Measurements from ENCODE around the gene LANCL3.

LANCL3 gene

DNA sequence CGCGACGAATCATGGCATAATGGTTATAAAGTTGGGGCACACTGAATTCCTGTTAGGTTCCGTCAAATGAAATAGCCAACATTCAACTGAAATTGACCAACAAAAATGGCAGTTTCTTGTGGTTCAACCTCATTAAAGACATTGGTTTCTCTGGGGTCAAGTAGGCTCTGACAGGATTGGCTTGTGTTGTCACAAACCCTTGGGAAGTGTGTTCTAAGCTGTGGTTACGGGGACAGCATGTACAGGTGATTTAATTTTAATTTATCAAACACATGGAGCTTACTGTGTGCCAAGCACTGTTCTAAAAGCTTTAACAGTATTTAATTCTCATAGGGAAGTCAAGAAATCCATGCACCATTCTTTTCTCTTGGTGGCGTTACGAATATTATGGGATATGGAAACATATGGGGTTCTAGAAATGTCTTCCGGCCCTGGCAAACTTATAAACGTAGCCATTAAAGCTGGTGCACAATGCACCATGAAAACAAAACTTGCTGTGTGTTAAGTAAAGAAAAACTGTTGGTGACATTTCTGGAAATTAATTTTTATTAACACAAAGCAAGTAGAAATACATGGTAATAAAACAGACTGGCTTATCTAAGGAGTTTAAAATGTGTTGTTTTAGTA lies 115.0 kb downstream of the LANCL3 start:
- Histone ChIP-seq H3K4me2 (ENCODE audit: low read depth, low read length, poor library complexity, severe bottlenecking) (peak overlapping the region; percentile 51), H4K20me1 (ENCODE audit: low read depth, low read length) (no peaks in the 10 kb centered on the region), H3K27me3 (ENCODE audit: low read length) (no peaks in the 10 kb centered on the region), H3K9me3 (ENCODE audit: insufficient read depth, low read length) (no peaks in the 10 kb centered on the region), H3K79me2 (ENCODE audit: insufficient read depth, low read length) (no peaks in the 10 kb centered on the region), H3K4me3 (ENCODE audit: insufficient read depth, low read length, poor library complexity, severe bottlenecking) (peak overlapping the region; percentile 48), H3K9me2 (replicated peaks; ENCODE audit: insufficient read depth, low read length) (no peaks in the 10 kb centered on the region), H3K27ac (ENCODE audit: low read depth, low read length) (no peak overlapping the region), H2AFZ (ENCODE audit: low read depth, low read length, severe bottlenecking) (peak overlapping the region; percentile 71), H3K36me3 (ENCODE audit: low read length) (no peaks in the 10 kb centered on the region), H3F3A (ENCODE audit: insufficient read depth) (peaks cover 4% of the 10 kb centered on the region; the same call in 1 of the 2 replicates), H3K9ac (ENCODE audit: low read length) (no peak overlapping the region; the same call in 1 of the 2 replicates)
- TF ChIP-seq EZH2phosphoT487 (conservative IDR thresholded peaks at IDR 0.05; ENCODE audit: low read length): no peak
- no peak for TF ChIP-seq CTCF (IDR thresholded peaks at IDR 0.05; ENCODE audit: insufficient read depth, low read length, poor library complexity, severe bottlenecking)

- Histone ChIP-seq H3K79me2 (ENCODE audit: insufficient read depth, low read length) (no peaks in the 10 kb centered on the region), H3K4me2 (ENCODE audit: low read depth, low read length, poor library complexity, severe bottlenecking) (no peak overlapping the region), H3K9me2 (replicated peaks; ENCODE audit: insufficient read depth, low read length) (no peaks in the 10 kb centered on the region), H3F3A (ENCODE audit: insufficient read depth) (peaks cover 4% of the 10 kb centered on the region; the same call in 1 of the 2 replicates), H3K9ac (ENCODE audit: low read length) (no peak overlapping the region), H4K20me1 (ENCODE audit: low read depth, low read length) (no peaks in the 10 kb centered on the region), H3K4me3 (ENCODE audit: insufficient read depth, low read length, poor library complexity, severe bottlenecking) (no peak overlapping the region), H3K9me3 (ENCODE audit: insufficient read depth, low read length) (no peaks in the 10 kb centered on the region), H3K27ac (ENCODE audit: low read depth, low read length) (no peak overlapping the region), H3K27me3 (ENCODE audit: low read length) (no peaks in the 10 kb centered on the region), H3K36me3 (ENCODE audit: low read length) (no peaks in the 10 kb centered on the region), H2AFZ (ENCODE audit: low read depth, low read length, severe bottlenecking) (no peak overlapping the region)
- TF ChIP-seq CTCF (IDR thresholded peaks at IDR 0.05; ENCODE audit: insufficient read depth, low read length, poor library complexity, severe bottlenecking) (no peak), EZH2phosphoT487 (conservative IDR thresholded peaks at IDR 0.05; ENCODE audit: low read length) (no peak)
Observed at GRCh38 chrX:37686996-37687395, 115.5 kb downstream of the LANCL3 start.

DNA sequence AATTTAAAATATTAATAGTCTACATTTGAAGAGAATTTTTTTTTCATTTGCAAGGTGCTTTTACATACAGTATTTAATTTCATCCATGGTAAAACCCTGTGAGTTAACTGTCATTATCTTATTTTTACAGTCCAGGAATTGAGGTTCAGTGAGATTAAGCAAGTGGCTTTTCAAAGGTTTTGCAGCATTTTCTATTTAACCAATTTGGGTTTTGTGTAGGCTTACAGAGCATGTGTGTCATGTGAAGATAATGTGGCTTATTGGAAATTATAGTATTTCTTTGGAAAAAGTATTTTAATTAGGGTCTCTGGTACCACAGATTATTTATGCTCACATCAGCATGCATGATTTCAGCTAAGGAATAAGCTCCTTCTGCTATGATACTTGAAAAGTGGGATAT lies 118.7 kb downstream of the LANCL3 start:
- H3K9me2 ChIP-seq (replicated peaks; ENCODE audit: insufficient read depth, low read length): no peaks in the 10 kb centered on the region
- H4K20me1 ChIP-seq (ENCODE audit: low read depth, low read length): no peaks in the 10 kb centered on the region
- no peaks in the 10 kb centered on the region for H3K27me3 ChIP-seq (ENCODE audit: low read length)
- no peaks in the 10 kb centered on the region for H3K36me3 ChIP-seq (ENCODE audit: low read length)
- H2AFZ ChIP-seq (ENCODE audit: low read depth, low read length, severe bottlenecking): no peak overlapping the region
- no peak overlapping the region for H3K4me2 ChIP-seq (ENCODE audit: low read depth, low read length, poor library complexity, severe bottlenecking)
- no peak overlapping the region for H3K9ac ChIP-seq (ENCODE audit: low read length)
- peaks cover 4% of the 10 kb centered on the region; the same call in 1 of the 2 replicates for H3F3A ChIP-seq (ENCODE audit: insufficient read depth)
- no peaks in the 10 kb centered on the region for H3K79me2 ChIP-seq (ENCODE audit: insufficient read depth, low read length)
- no peaks in the 10 kb centered on the region for H3K9me3 ChIP-seq (ENCODE audit: insufficient read depth, low read length)
- no peak for TF ChIP-seq CTCF (IDR thresholded peaks at IDR 0.05; ENCODE audit: insufficient read depth, low read length, poor library complexity, severe bottlenecking)
- TF ChIP-seq EZH2phosphoT487 (conservative IDR thresholded peaks at IDR 0.05; ENCODE audit: low read length): no peak
- H3K27ac ChIP-seq (ENCODE audit: low read depth, low read length): no peak overlapping the region
- no peak overlapping the region for H3K4me3 ChIP-seq (ENCODE audit: insufficient read depth, low read length, poor library complexity, severe bottlenecking)

Data from SU-DHL-6 (cell line).